GM12875 (cell line): ENCODE measurements around the gene MTMR3.

Experiments
- H3K4me3 ChIP-seq: one replicate; pipeline ENCODE4 v1.5.1; 2011; ENCODE audit warnings: low read depth, low read length, control low read depth
- TF ChIP-seq, protein P1 (sequence below): IDR thresholded peaks from 2 replicates; pipeline ENCODE4 v1.5.1; 2011; ENCODE audit warnings: low read depth, mild to moderate bottlenecking, control low read depth, inconsistent platforms, low read length, moderate library complexity, borderline replicate concordance; ENCODE audit not compliant: insufficient read depth

MTMR3 gene

DNA sequence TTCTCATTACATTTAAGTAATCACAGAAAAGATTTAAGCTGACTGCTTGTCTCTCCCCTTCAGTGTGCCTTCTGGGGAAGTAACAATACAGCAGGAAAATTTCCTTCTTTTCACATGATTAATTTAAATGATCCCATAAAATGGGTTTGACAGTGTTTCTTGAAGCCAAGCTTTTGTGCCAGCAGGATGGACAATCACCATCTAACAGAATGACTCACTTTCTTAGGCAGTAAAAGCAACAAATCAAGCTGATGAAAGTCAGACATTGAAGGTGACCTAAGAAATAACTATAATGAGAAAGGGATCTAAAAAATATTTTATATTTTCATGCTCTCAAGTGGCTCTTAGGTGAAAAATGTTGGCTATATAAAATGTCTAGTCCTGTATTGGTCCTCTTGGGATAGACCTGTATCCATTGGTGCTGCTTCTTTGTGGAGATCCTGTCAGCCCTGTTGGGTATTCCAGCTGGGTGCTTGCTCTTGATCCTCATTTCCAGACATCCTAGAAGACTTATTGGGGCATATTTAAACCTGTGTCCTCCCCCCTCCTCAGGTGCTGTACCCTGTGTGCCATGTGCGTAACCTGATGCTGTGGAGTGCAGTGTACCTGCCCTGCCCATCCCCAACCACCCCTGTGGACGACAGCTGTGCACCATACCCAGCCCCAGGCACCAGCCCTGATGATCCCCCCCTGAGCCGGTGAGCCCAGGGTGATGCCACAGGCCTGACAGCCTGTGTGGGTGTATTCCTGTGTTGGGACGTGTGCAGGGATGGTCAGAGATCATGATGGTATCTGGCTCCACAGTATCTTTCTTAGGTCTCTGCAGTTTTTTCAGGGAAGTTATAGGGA, 134.6 kb downstream of the MTMR3 start:
- no peak overlapping the region for H3K4me3 ChIP-seq
- TF ChIP-seq, protein P1, sequence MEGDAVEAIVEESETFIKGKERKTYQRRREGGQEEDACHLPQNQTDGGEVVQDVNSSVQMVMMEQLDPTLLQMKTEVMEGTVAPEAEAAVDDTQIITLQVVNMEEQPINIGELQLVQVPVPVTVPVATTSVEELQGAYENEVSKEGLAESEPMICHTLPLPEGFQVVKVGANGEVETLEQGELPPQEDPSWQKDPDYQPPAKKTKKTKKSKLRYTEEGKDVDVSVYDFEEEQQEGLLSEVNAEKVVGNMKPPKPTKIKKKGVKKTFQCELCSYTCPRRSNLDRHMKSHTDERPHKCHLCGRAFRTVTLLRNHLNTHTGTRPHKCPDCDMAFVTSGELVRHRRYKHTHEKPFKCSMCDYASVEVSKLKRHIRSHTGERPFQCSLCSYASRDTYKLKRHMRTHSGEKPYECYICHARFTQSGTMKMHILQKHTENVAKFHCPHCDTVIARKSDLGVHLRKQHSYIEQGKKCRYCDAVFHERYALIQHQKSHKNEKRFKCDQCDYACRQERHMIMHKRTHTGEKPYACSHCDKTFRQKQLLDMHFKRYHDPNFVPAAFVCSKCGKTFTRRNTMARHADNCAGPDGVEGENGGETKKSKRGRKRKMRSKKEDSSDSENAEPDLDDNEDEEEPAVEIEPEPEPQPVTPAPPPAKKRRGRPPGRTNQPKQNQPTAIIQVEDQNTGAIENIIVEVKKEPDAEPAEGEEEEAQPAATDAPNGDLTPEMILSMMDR, result no peak

DNA sequence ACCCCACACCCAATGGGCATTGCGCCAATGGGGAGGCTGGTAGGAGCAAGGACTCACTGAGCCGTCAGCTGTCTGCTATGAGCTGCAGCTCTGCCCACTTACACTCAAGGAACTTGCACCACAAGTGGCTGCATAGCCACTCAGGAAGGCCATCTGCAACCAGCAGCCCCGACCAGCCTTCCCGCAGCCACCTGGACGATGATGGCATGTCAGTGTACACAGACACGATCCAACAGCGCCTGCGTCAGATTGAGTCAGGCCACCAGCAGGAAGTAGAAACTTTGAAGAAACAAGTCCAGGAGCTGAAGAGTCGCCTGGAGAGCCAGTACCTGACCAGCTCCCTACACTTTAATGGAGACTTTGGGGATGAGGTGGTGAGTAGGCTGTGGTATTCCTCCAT, 137.5 kb downstream of the MTMR3 start:
- TF ChIP-seq, protein P1, result no peak
- no peak overlapping the region for H3K4me3 ChIP-seq

DNA sequence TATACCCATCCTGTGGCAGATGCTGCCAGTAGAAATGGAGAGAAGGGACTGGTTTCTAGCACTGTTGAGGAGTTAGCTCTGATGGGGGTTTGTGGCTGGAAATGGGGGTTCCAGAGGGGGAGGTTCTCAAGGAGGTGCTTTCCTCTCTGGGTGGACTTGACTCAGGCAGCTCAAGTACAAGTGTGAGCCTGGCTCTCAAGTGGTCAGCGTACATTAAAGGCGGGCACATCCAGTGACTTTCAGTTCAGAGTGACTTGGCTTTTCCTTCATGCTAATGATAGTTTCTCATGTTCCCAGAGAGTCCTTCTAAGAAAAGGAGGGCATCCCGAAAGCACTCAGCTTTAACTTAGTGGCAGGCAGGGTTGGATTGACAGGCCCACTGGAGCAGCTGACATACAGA, 138.4 kb downstream of the MTMR3 start:
- TF ChIP-seq, protein P1, result no peak
- H3K4me3 ChIP-seq, result no peak overlapping the region

DNA sequence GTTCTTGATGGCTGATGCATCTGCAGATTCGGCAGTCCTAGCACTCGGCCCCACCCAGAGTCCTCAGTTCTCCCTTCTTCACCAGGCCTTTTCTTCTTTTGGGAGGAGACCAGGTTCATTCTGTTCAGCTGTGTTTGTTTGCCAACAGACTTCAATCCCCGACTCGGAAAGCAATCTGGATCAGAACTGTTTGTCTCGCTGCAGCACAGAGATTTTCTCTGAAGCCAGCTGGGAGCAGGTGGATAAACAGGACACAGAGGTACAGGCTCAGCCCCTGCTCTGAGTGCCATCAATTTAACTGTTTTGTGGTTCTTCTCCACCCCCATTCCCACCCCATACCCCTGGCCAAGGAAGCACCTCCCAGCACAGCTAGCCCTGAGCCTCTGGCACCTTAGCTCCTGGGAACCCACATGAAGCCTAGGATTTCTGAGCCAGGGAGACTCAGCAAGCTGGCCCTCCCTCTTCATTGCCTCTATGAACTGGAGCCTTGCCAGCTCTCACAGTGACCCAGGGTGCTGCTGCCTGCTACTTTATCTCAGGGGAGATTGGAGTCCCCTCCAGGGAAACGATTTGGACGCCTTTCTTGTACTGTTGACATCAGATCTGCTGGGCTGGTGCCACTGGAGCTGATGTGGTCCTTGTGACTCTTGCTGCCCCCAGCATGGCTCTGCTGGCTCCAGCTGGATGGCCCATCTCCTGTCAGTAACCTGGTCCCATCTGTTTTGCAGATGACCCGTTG, 139.1 kb downstream of the MTMR3 start:
- TF ChIP-seq, protein P1, result no peak
- no peak overlapping the region for H3K4me3 ChIP-seq

DNA sequence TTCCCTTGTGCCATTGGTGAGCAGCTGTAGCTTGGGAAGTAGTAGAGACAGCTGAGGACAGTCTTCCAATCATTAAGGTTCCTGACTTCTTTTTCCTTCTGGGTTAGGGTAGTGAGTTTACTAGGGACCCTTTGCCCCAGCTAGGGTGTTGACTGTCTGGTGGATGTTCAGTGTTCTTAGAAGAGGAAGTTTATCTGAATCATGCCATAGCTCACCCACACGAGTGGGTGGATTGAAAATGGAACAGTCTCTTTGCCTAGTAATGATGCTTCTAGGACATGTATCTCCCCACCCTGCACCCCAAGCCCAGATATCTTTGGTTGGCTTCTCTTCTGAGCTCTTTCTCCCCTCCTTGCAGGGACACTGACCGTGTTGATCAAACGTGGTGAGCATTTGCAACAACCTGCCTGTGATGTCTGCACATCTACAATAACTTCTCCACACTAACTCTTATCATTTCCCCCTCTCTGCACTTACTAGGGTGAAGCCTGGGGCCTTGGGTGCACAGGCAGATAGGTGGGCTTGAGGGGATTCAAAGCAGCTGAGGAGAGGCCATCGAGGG, 140.2 kb downstream of the MTMR3 start:
- H3K4me3 ChIP-seq, result no peak overlapping the region
- TF ChIP-seq, protein P1, result no peak

DNA sequence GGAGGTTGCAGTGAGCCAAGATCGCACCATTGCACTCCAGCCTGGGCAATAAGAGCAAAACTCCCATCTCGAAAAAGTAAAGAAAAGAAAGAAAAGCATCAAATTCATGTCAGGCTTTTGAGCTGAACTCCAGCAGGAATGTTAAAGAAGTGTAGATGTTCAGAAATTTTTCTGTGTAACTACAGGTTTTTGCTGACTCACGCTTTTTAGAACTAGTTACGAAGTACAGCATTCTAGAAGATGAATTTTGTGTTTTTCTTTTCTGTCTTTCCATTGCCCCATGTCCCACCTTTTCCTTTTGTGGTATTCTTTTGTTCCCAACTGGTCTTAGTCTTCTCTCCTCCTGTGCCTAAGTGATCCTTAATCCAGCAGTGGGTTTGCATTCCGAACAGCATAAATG, 141.3 kb downstream of the MTMR3 start:
- TF ChIP-seq, protein P1, result no peak
- H3K4me3 ChIP-seq, result no peak overlapping the region
